NCI-H510A treated with DMSO at 0.1 percent for 48 hours (cell line): Measurements from ENCODE around the gene CHTF8.

ENCODE experiments used
- DNase-seq: peaks from one replicate; lab custom pipeline; 2025; lab: John Stamatoyannopoulos, UW

Gene CHTF8

GRCh38 chr16:69112285-69113129 is 19.9 kb downstream of the CHTF8 start:
- peak; percentile 42 for DNase-seq

DNA sequence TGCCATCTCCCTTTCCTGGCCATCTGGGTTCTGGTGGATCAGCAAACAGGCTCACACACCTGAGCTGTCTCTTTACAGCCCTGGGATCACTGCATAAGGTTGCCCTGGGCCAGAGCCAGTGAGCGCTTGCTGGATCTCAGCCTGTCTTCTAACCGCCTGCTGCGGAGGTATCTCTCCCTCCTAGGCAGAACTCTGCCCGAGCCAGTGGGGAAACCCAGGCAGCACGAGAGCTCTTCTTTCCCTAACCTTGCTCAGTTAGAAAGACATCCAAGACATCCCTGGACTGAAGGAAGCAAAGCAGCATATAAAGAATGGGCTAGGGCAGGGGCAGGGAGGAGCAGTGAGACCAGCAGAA is 20.5 kb downstream of the CHTF8 start:
- DNase-seq, result no peak

DNA sequence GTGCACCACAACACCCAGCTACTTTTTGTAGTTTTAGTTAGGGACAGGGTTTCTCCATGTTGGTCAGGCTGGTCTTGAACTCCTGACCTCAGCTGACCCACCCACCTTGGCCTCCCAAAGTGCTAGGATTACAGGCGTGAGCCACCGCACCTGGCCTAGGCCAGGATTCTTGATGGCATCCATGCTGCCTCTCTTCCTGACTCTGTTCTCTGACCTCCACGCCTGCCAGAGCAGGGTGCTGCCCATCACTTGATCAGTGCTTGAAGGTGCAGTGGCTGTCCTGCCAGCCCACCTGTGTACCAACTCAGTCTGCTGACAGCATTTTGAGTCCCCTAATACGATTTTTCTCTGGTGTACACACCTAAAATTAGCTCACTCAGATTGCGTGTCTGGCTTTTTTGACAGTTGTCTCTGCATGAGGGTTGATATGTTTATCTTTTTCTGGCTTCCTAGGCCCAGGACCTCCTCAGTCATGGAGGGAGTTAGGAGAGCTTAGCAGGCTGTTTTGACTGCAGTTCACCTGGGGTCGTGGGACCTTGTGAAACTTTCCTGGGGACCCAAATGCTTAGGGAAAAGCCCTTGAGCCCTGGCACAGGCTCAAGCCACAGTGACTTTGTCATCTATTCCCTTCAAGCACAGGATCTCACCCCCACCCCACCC is 21.0 kb downstream of the CHTF8 start:
- no peak for DNase-seq

- no peak for DNase-seq
These were observed 22.0 kb downstream of the CHTF8 start for GRCh38 chr16:69110406-69110805.

- no peak for DNase-seq
These were observed 22.7 kb downstream of the CHTF8 start for GRCh38 chr16:69109486-69110270.

- no peak for DNase-seq
These were observed 23.5 kb downstream of the CHTF8 start for GRCh38 chr16:69108905-69109252.

DNA sequence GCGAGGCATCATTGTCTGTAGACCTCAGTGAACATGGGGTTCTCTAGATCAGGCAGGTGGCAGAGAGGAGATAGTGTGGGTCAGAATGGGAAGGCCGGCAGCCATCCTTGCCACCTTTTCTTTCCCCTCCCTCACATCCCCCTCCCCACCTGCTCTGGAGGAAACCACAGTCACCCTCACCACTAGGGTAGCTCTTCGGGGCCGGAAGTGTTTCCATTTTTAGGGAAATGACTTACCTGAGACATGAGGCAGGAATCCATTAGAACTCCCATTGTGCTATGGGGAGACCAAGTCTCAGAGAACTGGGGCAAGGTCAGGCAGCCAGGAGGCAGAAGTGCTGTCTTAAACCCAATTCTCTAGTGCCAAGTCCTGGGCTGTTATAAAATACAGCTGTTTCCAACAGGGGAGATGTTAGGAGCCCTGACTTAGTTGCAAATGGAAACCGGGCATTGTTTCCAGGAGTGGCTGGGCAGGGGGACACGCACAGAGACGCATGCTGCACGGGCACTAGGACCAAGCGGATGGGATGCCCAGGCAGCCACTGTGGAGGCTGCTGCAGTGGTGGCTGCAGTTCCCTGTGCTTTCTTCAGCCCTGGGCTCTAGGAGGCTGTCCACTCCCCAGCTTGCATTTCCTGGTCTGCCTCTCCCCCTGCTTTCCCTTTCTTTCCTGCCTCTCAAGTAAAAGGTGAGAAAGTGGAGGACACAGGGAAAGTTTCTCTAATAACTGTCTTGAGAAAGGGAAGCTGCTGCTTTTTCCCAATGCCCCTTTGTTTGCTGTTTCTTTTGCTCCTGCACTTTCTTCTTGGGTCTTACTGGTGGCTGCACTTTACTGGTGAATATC is 24.1 kb downstream of the CHTF8 start:
- DNase-seq, result no peak

DNA sequence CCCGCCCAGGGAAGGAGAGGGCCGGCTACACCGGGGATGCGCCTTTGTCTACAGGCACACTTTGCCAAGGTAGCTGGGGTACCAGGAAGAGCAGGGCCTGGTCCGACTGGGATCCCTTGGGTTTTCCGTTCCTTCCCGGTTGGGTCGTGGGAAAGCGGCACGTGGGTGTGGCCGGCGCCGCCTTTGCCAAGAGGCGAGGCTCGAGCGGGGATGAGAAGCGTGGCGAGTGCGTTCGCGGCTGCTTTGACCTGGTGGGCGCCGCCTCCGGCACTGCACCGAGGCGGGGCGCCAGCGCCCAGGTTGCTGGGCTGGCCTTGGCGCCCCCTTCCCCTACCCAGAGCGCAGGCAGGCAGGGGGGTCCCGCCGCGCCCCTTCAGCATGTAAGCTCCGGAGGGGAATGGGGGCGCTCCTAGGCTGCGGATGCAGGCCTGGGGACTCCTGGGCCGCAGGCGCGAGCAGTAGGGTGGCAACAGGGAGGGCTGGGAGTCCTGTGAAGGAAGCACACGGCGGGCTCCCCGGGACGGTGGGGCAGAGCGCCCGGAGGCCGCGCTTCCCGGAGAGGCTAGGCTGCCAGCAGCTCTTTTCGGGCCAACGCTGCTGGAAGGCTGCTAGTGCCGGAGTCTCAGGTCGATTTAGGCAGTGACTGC is 24.9 kb downstream of the CHTF8 start:
- no peak for DNase-seq

DNA sequence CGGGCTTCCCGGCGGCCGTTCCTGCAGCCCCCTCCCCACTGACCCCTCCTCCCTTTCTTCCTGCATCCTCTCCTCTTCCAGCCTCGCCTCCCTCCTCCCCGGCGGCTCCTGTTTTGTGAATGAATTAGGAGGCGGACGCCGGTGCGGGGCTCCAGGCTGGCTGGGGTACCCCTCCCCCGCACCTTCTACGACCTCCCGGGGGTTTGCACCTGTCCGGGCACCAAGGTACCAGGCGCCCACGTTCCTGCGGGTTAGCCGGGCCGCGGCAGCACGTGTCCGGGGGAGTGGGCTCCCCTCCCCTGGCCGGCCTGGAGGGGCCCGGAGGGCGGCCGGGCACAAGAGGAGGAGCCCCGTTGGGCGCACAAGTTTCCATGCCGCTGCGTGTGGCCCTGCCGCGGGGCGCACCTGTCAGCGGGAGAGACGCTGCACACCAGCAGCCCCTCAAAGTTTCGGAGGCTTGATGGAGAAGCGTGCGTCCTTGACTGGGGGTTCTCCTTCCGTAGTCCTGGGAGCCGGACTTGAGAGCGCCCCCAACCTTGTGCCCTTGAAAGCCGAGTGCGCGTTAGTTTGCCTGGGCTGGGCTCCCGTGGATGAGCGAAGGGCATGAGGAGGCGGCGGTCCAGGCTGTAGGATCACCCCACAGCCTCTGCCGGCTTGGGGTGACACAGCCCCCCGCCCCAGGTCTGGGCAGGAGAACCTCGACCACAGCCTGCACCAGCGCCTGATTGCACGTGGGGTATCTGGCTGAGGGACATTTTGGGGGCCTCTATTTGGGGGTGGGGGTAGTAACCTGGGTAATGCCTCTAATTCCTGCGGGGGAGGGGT is 25.7 kb downstream of the CHTF8 start:
- DNase-seq, result no peak

GRCh38 chr16:69105501-69106361 is 26.7 kb downstream of the CHTF8 start, which contains the start of gene HAS3:
Gene HAS3, plus strand, starts transcription at chr16:69105653. Its CDS starts 3,743 bp downstream, at chr16:69109396.
- peak; percentile 57 for DNase-seq

DNA sequence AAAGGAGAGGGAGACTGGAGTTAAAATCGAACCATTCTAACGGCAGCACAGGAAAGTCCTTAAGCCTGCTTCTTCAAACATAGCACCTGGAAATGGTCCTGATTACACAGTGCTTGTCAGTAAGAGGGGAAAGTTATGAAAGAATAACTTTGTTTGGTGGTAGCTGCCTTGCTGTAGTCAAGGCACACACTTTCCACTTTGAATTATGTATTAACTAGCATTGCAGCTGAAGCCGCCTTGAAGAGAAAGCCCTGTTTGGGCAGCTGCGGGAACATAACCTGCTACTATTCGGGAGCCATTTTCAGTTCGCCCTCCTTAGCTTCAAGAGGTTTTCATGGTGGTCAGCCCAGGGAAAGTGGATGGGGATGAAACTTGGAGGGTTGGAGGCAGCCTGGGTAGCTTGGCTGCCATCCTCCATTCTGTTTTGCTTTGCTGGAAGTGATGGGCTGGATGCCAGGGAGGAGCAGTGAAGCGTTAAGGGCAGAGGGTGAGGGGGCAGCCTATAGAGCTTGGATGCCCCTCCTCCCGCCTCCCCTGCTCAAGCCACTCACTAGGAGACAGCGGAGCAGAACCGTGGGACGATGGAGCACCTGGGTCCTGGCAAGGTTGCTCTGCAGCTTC is 32.2 kb downstream of the CHTF8 start:
- peak; percentile 79 for DNase-seq

GRCh38 chr16:69095193-69095592 is 37.2 kb downstream of the CHTF8 start:
- DNase-seq, result no peak

DNA sequence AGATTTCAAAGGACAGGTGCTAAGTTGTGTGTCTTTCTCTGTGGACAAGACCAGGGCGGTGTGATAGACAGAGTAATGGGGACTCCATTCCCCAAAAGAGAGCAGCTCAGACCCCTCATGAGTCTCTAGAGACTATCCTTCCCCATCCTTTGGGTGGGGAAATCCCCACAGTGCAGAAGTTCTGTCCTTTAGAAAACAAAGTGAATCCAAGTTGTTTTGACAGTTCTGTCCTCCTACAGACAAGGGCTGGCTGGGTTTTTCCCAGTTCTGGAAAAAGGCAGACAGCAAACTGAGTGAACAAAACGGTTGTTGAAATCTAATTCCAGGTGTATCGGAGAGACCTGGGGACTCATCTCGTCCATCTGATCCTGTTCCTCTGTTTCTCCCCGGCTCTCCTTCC is 37.9 kb downstream of the CHTF8 start:
- DNase-seq, result no peak

GRCh38 chr16:69093974-69094373 is 38.4 kb downstream of the CHTF8 start:
- peak; percentile 83 for DNase-seq

- DNase-seq, result peak; percentile 62
These were observed 43.1 kb downstream of the CHTF8 start for GRCh38 chr16:69089091-69089910.

DNA sequence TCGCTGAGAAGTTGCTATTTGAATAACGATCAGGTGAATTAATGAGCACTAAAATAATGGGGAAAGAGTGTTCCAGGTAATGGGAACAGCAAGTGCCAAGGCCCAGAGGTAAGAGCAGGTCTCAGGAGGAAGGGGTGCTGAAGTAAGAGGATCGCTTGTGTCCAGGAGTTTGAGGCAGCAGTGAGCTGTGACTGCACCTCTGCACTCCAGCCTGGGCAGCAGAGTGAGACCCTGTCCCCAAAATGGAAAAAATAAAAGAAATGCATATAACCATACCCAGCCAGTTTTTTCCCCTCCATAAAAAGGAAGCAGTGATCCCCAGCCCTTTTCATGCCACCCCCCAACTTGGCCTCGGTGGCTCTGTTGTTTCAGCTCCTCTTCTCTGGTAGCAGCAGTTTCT is 43.7 kb downstream of the CHTF8 start:
- DNase-seq, result no peak

DNA sequence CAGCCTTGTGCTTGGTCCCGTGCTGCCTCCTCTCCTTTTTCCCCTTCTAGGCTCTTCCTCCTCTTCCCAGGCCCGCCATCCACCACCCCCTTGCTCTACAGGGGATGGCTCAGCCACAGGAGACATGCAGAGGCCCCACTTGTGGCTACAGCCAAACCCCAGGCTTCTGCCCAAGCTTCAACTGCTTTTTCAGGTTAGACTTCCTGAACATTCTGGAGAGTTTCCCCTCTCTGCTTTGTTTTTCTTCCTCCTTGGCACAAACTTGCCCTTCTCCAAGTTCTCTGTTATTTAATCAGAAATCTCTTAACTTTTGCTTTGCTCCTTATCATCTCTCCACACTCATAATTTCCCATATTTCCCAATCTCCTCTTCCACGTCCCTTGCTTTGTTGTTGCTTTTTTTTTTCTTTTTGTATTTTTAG is 45.2 kb downstream of the CHTF8 start:
- DNase-seq, result no peak

- DNase-seq, result no peak
These were observed 47.2 kb downstream of the CHTF8 start for GRCh38 chr16:69085032-69085695.
